Spleen (tissue), 11 donors: ENCODE data around the gene ARSB. TPM values are rescaled to one million over a fixed set of nuclear protein-coding genes. Genes with fewer than 3 reads are reported as not detected.

Experiments
- DNase-seq: peaks from one replicate; pipeline ENCODE4 v3.0.0-alpha.2; 2020
- H3K27ac ChIP-seq, 8 donors: fragments of 200-600 bp; sonication (generic) in 7 of 8; 1 replicate in 4 of 8; 2 replicates in 4 of 8; pipeline versions ENCODE4 v1.5.0 to v1.8.0; 2016 to 2021; ENCODE audit warnings: inconsistent platforms in 4 of 8, mild to moderate bottlenecking in 4 of 8, moderate library complexity in 1 of 8
- H3K27me3 ChIP-seq, 7 donors: fragments of 200-600 bp; sonication (generic) in 6 of 7; replicated peaks in 1 of 7; 1 replicate in 4 of 7; 2 replicates in 3 of 7; pipeline versions ENCODE4 v1.5.0 to v1.8.0; 2016 to 2021; ENCODE audit warnings: inconsistent platforms in 3 of 7, mild to moderate bottlenecking in 1 of 7
- H3K36me3 ChIP-seq, 6 donors: fragments of 200-600 bp; sonication (generic) in 5 of 6; 1 replicate in 4 of 6; 2 replicates in 2 of 6; pipeline versions ENCODE4 v1.5.0 to v1.8.0; 2016 to 2021; ENCODE audit warnings: inconsistent platforms in 2 of 6
- H3K4me1 ChIP-seq, 6 donors: fragments of 200-600 bp; sonication (generic) in 5 of 6; 1 replicate in 3 of 6; 2 replicates in 3 of 6; pipeline versions ENCODE4 v1.5.0 to v1.8.0; 2016 to 2021; ENCODE audit warnings: inconsistent platforms in 3 of 6
- H3K4me3 ChIP-seq, 8 donors: fragments of 200-600 bp; sonication (generic) in 7 of 8; 1 replicate in 4 of 8; 2 replicates in 4 of 8; pipeline versions ENCODE4 v1.5.0 to v1.8.0; 2016 to 2021; ENCODE audit warnings: inconsistent platforms in 4 of 8, mild to moderate bottlenecking in 4 of 8, moderate library complexity in 2 of 8
- H3K9me3 ChIP-seq, 8 donors: fragments of 200-600 bp; sonication (generic) in 7 of 8; 1 replicate in 4 of 8; 2 replicates in 4 of 8; pipeline versions ENCODE4 v1.5.0 to v1.8.0; 2016 to 2021; ENCODE audit warnings: inconsistent platforms in 4 of 8
- POLR2A ChIP-seq, 3 donors: fragments of 450-650 bp; IDR thresholded peaks; one replicate each; pipeline ENCODE4 v1.5.1; 2017; ENCODE audit warnings: antibody characterized with exemption in 3 of 3, mild to moderate bottlenecking in 1 of 3
- POLR2AphosphoS5 ChIP-seq, 3 donors: sonication (generic); formaldehyde crosslinking; IDR thresholded peaks; one replicate each; pipeline ENCODE4 v1.5.1; 2017; ENCODE audit warnings: antibody characterized with exemption in 3 of 3
- WGBS, 5 donors: extraction: QIAGEN DNeasy Blood & Tissue Kit in 3 of 5; methylation state at CpG; one replicate each; pipeline versions ENCODE4 v1.1.5 to v1.1.7; 2013 to 2018; 5-methylcytosine and 5-hydroxymethylcytosine counted together
- intact Hi-C: fragments of 100-400 bp; cut with DNase I; formaldehyde crosslinking; loops from one replicate; pipeline ENCODE4 v1.15.0; 2023; ENCODE audit warnings: low total_unique reads
- polyA plus RNA-seq, 3 donors: library from polyadenylated mRNA; stranded (reverse); fragments of 200-250 nt; gene quantifications; one replicate each; pipeline ENCODE4 v1.2.1, GENCODE V29; 2013
- total RNA-seq, 7 donors: library from RNA; depleted of rRNA in 3 of 7; stranded (reverse); fragments of >200 nt in 3 of 7; fragmentation: NEBNext Ultra II Directional in 4 of 7; extraction: Animal tissue kit (Norgen Biotek cat#: 25700) in 4 of 7; gene quantifications; one replicate each; pipeline versions ENCODE4 v1.1.0 to v1.2.1, GENCODE V29; 2016 to 2021
- TF ChIP-seq, protein P1 (sequence below), 11 experiments: fragments of 200-600 bp in 7 of 11; fragments of 450-650 bp in 4 of 11; sonication (generic) in 4 of 11; IDR thresholded peaks in 8 of 11; conservative IDR thresholded peaks in 3 of 11; 1 replicate in 7 of 11; 2 replicates in 4 of 11; pipeline versions ENCODE4 v1.4.0 to v1.8.0; 2016 to 2021; ENCODE audit warnings: antibody characterized with exemption in 11 of 11, inconsistent platforms in 4 of 11, mild to moderate bottlenecking in 1 of 11
- donor health status: healthy with polysubstance abuse.
- donor health status: DM: no; HTN: no; CAD: no; lungs with moderate emphysema.
- donor health status: DM: no; HTN: no; CAD: no.
- donor health status: Bipolar disorder and iron deficiency.
- donor health status: healthy.
- donor health status: DM: no; HTN: no; CAD: no.
- donor health status: DM: yes; HTN: yes; CAD: no.

ARSB gene
- total and polyA plus RNA-seq, 10 donors = 1.1 to 18.5 (median 11.1) TPM

GRCh38 chr5:78791501-78792100 is 193.5 kb downstream of the ARSB start:
- no peaks in the 10 kb centered on the region for H3K9me3 ChIP-seq
- intact Hi-C loops = no loop called here
- peak overlapping the region in 1 of 8 donors; percentile 20 for H3K27ac ChIP-seq
- H3K27me3 ChIP-seq = no peaks in the 10 kb centered on the region
- H3K36me3 ChIP-seq = no peaks in the 10 kb centered on the region
- H3K4me1 ChIP-seq = peaks cover 0 to 21% (median 0%) of the 10 kb centered on the region in 6 donors
- DNase-seq = no peak
- no peak overlapping the region for H3K4me3 ChIP-seq
- TF ChIP-seq POLR2AphosphoS5 (IDR thresholded peaks at IDR 0.05) (no peak), POLR2A (IDR thresholded peaks at IDR 0.05) (no peak)
- TF ChIP-seq, protein P1, sequence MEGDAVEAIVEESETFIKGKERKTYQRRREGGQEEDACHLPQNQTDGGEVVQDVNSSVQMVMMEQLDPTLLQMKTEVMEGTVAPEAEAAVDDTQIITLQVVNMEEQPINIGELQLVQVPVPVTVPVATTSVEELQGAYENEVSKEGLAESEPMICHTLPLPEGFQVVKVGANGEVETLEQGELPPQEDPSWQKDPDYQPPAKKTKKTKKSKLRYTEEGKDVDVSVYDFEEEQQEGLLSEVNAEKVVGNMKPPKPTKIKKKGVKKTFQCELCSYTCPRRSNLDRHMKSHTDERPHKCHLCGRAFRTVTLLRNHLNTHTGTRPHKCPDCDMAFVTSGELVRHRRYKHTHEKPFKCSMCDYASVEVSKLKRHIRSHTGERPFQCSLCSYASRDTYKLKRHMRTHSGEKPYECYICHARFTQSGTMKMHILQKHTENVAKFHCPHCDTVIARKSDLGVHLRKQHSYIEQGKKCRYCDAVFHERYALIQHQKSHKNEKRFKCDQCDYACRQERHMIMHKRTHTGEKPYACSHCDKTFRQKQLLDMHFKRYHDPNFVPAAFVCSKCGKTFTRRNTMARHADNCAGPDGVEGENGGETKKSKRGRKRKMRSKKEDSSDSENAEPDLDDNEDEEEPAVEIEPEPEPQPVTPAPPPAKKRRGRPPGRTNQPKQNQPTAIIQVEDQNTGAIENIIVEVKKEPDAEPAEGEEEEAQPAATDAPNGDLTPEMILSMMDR (IDR thresholded peaks at IDR 0.05 in 8 of 11, conservative IDR thresholded peaks at IDR 0.05 in 3 of 11) = no peak
- WGBS, 5 donors = 94 to 97% (median 95%) methylated on average over 11 of the region's 11 CpGs

GRCh38 chr5:78787783-78788182 is 197.3 kb downstream of the ARSB start:
- WGBS, 5 donors = 56 to 69% (median 64%) methylated on average over 7 of the region's 7 CpGs
- Histone ChIP-seq H3K27ac (no peak overlapping the region), H3K36me3 (no peaks in the 10 kb centered on the region), H3K4me1 (peaks cover 0 to 17% (median 0%) of the 10 kb centered on the region in 6 donors), H3K27me3 (no peaks in the 10 kb centered on the region), H3K9me3 (peaks cover 0 to 11% (median 7%) of the 10 kb centered on the region in 8 donors), H3K4me3 (no peak overlapping the region)
- intact Hi-C loops = no loop called here
- no peak for DNase-seq
- no peak for TF ChIP-seq POLR2A (IDR thresholded peaks at IDR 0.05)
- TF ChIP-seq, protein P1 (IDR thresholded peaks at IDR 0.05 in 8 of 11, conservative IDR thresholded peaks at IDR 0.05 in 3 of 11) = no peak
- no peak for TF ChIP-seq POLR2AphosphoS5 (IDR thresholded peaks at IDR 0.05)

GRCh38 chr5:78785454-78785853 is 199.7 kb downstream of the ARSB start:
- no peak for DNase-seq
- no peaks in the 10 kb centered on the region for H3K4me1 ChIP-seq
- no peaks in the 10 kb centered on the region for H3K27me3 ChIP-seq
- H3K36me3 ChIP-seq = peaks cover 0 to 15% (median 0%) of the 10 kb centered on the region in 6 donors
- intact Hi-C loops = no loop called here
- H3K27ac ChIP-seq = no peak overlapping the region
- TF ChIP-seq, protein P1 (IDR thresholded peaks at IDR 0.05 in 8 of 11, conservative IDR thresholded peaks at IDR 0.05 in 3 of 11) = no peak
- TF ChIP-seq POLR2AphosphoS5 (IDR thresholded peaks at IDR 0.05) (no peak), POLR2A (IDR thresholded peaks at IDR 0.05) (no peak)
- 88 to 100% (median 97%) methylated on average over 1 of the region's 1 CpG for WGBS, 5 donors
- peaks cover 0 to 11% (median 7%) of the 10 kb centered on the region in 8 donors for H3K9me3 ChIP-seq
- H3K4me3 ChIP-seq = no peak overlapping the region

DNA sequence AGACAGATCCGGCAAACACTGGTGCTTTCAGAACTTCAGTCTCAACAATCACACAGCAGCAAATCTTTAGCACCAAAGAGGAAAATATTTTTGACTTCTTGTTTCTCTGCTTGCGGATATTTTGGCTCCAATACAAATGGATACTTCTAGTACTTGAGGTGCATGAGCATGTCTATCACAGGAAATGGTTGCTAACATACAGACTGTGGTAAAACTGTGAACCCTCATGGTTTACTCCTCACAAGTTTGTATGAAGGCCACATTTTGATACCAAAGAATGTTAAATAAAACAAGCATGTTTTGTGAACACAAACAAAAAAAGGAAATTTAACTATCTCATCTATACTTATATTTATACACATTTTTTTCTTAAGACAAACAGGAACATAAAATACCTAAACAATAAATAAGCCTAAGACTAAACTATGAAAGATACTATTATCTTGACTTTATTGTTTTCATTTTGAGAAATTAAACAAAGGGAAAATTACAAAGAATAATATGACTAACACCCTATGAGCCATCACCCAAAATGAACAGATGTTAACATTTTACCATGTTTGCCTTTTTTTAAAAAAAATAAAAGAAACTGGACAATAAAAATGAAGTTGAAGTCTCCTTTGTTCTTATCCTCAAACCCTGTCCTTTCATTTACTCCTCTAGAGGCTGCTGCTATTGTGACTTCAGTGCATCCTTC is 201.5 kb downstream of the ARSB start:
- Histone ChIP-seq H3K27me3 (no peaks in the 10 kb centered on the region), H3K9me3 (peaks cover 0 to 11% (median 7%) of the 10 kb centered on the region in 8 donors), H3K36me3 (peaks cover 0 to 34% (median 3%) of the 10 kb centered on the region in 6 donors), H3K4me1 (no peaks in the 10 kb centered on the region), H3K4me3 (no peak overlapping the region), H3K27ac (no peak overlapping the region)
- intact Hi-C loops = no loop called here
- TF ChIP-seq POLR2A (IDR thresholded peaks at IDR 0.05) (no peak), POLR2AphosphoS5 (IDR thresholded peaks at IDR 0.05) (no peak)
- TF ChIP-seq, protein P1 (IDR thresholded peaks at IDR 0.05 in 8 of 11, conservative IDR thresholded peaks at IDR 0.05 in 3 of 11) = no peak
- DNase-seq = no peak
- WGBS, 5 donors = 75 to 94% (median 82%) methylated on average over 2 of the region's 2 CpGs
